Panc1 (cell line): ENCODE measurements around the gene IRF2. TPM values are rescaled to one million over a fixed set of nuclear protein-coding genes. Genes with fewer than 3 reads are reported as not detected.

Experiments used
- ATAC-seq: fragments of 200-7000 bp; cut with Tn5 transposase; 2 replicates; pipeline ENCODE4 v1.9.1; 2020; ENCODE audit warnings: mild to moderate bottlenecking, moderate library complexity
- BruUV-seq: library from RNA; stranded (reverse); fragments of 400-500 nt; replicated peaks from 2 replicates; lab custom pipeline; 2021; lab: Mats Ljungman, UMichigan
- CTCF ChIA-PET: fragments of 300-600 bp; sonication (Branson Sonifier 250); formaldehyde crosslinking; loops from one replicate; lab custom pipeline; 2022; ENCODE audit warnings: antibody characterized with exemption; lab: Charles Lee
- POLR2A ChIA-PET: fragments of 300-600 bp; sonication (Branson Sonifier 250); formaldehyde crosslinking; loops from one replicate; lab custom pipeline; 2022; ENCODE audit warnings: antibody characterized with exemption; lab: Charles Lee
- DNase-seq: peaks from one replicate; pipeline ENCODE4 v3.0.0-alpha.2; 2010; ENCODE audit warnings: low read depth, low spot score
- H3K27ac ChIP-seq: 2 replicates; pipeline ENCODE4 v1.5.1; 2011; ENCODE audit warnings: mild to moderate bottlenecking, low read length, inconsistent platforms
- H3K27me3 ChIP-seq: fragments of 200-500 bp; sonication (Bioruptor generic); 2 replicates; pipeline ENCODE4 v1.6.0; 2014; ENCODE audit warnings: low read length, inconsistent platforms; ENCODE audit not compliant: control insufficient read depth, insufficient read depth
- H3K36me3 ChIP-seq: fragments of 200-500 bp; sonication (Bioruptor generic); 2 replicates; pipeline ENCODE4 v1.5.1; 2014; ENCODE audit warnings: inconsistent platforms, mild to moderate bottlenecking, low read length, moderate library complexity; ENCODE audit not compliant: control insufficient read depth, insufficient read depth
- H3K4me1 ChIP-seq: 2 replicates; pipeline ENCODE4 v1.5.1; 2011; ENCODE audit warnings: inconsistent platforms, mild to moderate bottlenecking, low read length, moderate library complexity; ENCODE audit not compliant: control insufficient read depth, insufficient read depth
- H3K4me3 ChIP-seq, 2 experiments: 2 replicates each; pipeline ENCODE4 v1.5.1; 2011 to 2012; ENCODE audit warnings: low read depth in 2 of 2, low read length in 2 of 2, mild to moderate bottlenecking in 2 of 2, inconsistent platforms in 1 of 2, moderate library complexity in 1 of 2
- H3K9me3 ChIP-seq: fragments of 200-500 bp; sonication (Bioruptor generic); 2 replicates; pipeline ENCODE4 v1.5.1; 2014; ENCODE audit warnings: low read depth, mild to moderate bottlenecking, inconsistent platforms, low read length, moderate library complexity; ENCODE audit not compliant: control insufficient read depth, insufficient read depth
- POLR2AphosphoS5 ChIP-seq: IDR thresholded peaks from 2 replicates; pipeline ENCODE4 v1.6.1; 2012; ENCODE audit warnings: mild to moderate bottlenecking, low read depth, low read length, moderate library complexity
- SIN3A ChIP-seq: IDR thresholded peaks from 2 replicates; pipeline ENCODE4 v1.6.1; 2012; ENCODE audit warnings: low read depth, mild to moderate bottlenecking, low read length, moderate library complexity, borderline replicate concordance; ENCODE audit not compliant: insufficient read depth
- TCF7L2 ChIP-seq: IDR thresholded peaks from 2 replicates; pipeline ENCODE4 v1.6.1; 2011; ENCODE audit warnings: mild to moderate bottlenecking, low read depth, low read length, inconsistent platforms
- in situ Hi-C: cut with HindIII; loops from 2 replicates; pipeline ENCODE4 v1.10.0; 2016; ENCODE audit warnings: low sequenced_read_pairs, low pct_unique_long_range_greater_than_20kb
- intact Hi-C: fragments of 100-400 bp; cut with micrococcal nuclease; formaldehyde crosslinking; loops from one replicate; pipeline ENCODE4 v1.10.0; 2022; ENCODE audit not compliant: unreplicated experiment
- total RNA-seq: library from RNA; stranded (reverse); gene quantifications from one replicate; pipeline ENCODE4 v1.2.1, GENCODE V29; 2021; ENCODE audit not compliant: unreplicated experiment
- TF ChIP-seq, protein P1 (sequence below), 2 experiments: IDR thresholded peaks; 2 replicates each; pipeline ENCODE4 v1.6.1; 2011 to 2012; ENCODE audit warnings: low read depth in 2 of 2, control low read depth in 1 of 2, low read length in 1 of 2, mild to moderate bottlenecking in 1 of 2, moderate library complexity in 1 of 2; ENCODE audit not compliant: insufficient read depth in 1 of 2
- TF ChIP-seq, protein P2 (sequence below): fragments of 450-650 bp; IDR thresholded peaks from 2 replicates; pipeline ENCODE4 v1.5.1; 2017; ENCODE audit warnings: mild to moderate bottlenecking

IRF2 gene
- total RNA-seq, 1 experiment from 2014 or later, result 16.2 TPM

DNA sequence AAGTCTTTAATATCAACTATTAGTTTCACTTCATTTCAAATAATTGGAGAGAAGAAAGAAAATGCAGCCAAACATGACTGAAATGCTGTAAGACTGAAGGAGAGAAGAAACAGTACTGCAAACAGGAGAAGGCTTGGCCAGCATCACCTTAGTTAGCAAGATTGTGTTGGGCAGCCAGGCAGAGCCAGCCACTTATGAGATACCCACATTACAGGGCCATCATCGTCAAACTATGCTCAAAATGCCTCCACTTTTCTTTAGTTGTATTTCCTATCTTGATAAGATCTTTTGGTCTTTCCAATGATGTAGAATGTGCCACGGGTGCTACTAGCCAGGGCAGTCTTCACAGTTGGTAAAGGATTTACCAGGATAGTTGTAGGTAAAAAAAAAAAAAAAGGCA lies 10.9 kb upstream of the IRF2 start:
- Histone ChIP-seq H3K36me3 (no peaks in the 10 kb centered on the region), H3K27ac (no peak overlapping the region), H3K27me3 (no peaks in the 10 kb centered on the region), H3K4me1 (no peaks in the 10 kb centered on the region), H3K4me3 (no peak overlapping the region), H3K9me3 (no peaks in the 10 kb centered on the region)
- ATAC-seq, result no peak
- no peak for DNase-seq
- BruUV-seq, result no TSS peak
- ChIA-PET CTCF (no interaction called here), POLR2A (no interaction called here)
- in situ Hi-C loops (no loop called here), intact Hi-C loops (no loop called here)
- TF ChIP-seq SIN3A (no peak), TCF7L2 (no peak), POLR2AphosphoS5 (no peak)
- TF ChIP-seq, protein P1, sequence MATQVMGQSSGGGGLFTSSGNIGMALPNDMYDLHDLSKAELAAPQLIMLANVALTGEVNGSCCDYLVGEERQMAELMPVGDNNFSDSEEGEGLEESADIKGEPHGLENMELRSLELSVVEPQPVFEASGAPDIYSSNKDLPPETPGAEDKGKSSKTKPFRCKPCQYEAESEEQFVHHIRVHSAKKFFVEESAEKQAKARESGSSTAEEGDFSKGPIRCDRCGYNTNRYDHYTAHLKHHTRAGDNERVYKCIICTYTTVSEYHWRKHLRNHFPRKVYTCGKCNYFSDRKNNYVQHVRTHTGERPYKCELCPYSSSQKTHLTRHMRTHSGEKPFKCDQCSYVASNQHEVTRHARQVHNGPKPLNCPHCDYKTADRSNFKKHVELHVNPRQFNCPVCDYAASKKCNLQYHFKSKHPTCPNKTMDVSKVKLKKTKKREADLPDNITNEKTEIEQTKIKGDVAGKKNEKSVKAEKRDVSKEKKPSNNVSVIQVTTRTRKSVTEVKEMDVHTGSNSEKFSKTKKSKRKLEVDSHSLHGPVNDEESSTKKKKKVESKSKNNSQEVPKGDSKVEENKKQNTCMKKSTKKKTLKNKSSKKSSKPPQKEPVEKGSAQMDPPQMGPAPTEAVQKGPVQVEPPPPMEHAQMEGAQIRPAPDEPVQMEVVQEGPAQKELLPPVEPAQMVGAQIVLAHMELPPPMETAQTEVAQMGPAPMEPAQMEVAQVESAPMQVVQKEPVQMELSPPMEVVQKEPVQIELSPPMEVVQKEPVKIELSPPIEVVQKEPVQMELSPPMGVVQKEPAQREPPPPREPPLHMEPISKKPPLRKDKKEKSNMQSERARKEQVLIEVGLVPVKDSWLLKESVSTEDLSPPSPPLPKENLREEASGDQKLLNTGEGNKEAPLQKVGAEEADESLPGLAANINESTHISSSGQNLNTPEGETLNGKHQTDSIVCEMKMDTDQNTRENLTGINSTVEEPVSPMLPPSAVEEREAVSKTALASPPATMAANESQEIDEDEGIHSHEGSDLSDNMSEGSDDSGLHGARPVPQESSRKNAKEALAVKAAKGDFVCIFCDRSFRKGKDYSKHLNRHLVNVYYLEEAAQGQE (IDR thresholded peaks at IDR 0.05; ENCODE audit: insufficient read depth in 1 of 2, low read depth in 2 of 2, low read length in 1 of 2), result no peak
- TF ChIP-seq, protein P2, sequence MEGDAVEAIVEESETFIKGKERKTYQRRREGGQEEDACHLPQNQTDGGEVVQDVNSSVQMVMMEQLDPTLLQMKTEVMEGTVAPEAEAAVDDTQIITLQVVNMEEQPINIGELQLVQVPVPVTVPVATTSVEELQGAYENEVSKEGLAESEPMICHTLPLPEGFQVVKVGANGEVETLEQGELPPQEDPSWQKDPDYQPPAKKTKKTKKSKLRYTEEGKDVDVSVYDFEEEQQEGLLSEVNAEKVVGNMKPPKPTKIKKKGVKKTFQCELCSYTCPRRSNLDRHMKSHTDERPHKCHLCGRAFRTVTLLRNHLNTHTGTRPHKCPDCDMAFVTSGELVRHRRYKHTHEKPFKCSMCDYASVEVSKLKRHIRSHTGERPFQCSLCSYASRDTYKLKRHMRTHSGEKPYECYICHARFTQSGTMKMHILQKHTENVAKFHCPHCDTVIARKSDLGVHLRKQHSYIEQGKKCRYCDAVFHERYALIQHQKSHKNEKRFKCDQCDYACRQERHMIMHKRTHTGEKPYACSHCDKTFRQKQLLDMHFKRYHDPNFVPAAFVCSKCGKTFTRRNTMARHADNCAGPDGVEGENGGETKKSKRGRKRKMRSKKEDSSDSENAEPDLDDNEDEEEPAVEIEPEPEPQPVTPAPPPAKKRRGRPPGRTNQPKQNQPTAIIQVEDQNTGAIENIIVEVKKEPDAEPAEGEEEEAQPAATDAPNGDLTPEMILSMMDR, result no peak

DNA sequence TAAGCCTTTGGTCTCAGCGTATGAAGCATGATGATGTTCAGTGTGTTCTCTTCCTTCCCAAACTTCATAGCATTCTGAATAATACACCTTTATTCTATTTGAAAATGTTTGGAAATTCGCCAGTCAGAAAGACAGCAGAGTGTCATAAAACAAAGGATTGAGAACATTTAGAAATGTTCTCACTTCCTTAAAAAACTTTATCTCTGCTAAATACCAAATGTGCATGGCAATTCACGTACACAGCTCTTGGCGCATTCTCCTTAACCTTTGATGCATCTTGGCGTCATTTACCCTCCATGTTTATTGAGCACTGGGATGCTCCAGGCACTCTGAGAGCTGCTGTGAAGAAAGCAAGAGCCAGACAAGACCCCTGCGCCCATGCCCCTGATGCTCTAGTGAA lies 7.2 kb upstream of the IRF2 start:
- intact Hi-C loops (no loop called here), in situ Hi-C loops (no loop called here)
- ATAC-seq (no peak), DNase-seq (no peak)
- CTCF ChIA-PET, result no interaction called here
- Histone ChIP-seq H3K27me3 (no peaks in the 10 kb centered on the region), H3K27ac (no peak overlapping the region), H3K36me3 (no peaks in the 10 kb centered on the region), H3K4me3 (no peak overlapping the region), H3K4me1 (no peaks in the 10 kb centered on the region), H3K9me3 (no peaks in the 10 kb centered on the region)
- POLR2A ChIA-PET, result no interaction called here
- no TSS peak for BruUV-seq
- TF ChIP-seq, protein P1 (IDR thresholded peaks at IDR 0.05; ENCODE audit: insufficient read depth in 1 of 2, low read depth in 2 of 2, low read length in 1 of 2), result no peak
- TF ChIP-seq SIN3A, result no peak
- no peak for TF ChIP-seq POLR2AphosphoS5
- TF ChIP-seq, protein P2, result no peak
- TF ChIP-seq TCF7L2, result no peak
